Stimulated activated CD4-positive, alpha-beta T cell treated with anti-CD3 and anti-CD28 coated beads, Interleukin-2, amount 100 ng/mL, for 4 hours (primary cell): ENCODE data around the gene CLIP1.

Experiments
- DNase-seq: peaks from one replicate; pipeline ENCODE4 v3.0.0-alpha.2; 2020; ENCODE audit warnings: low read depth

Gene CLIP1

GRCh38 chr12:122355706-122356105, 66.8 kb downstream of the CLIP1 start:
- DNase-seq, result no peak

- no peak for DNase-seq
These were observed 67.4 kb downstream of the CLIP1 start for GRCh38 chr12:122354958-122355641.

- DNase-seq, result no peak
These were observed 70.1 kb downstream of the CLIP1 start for GRCh38 chr12:122352394-122352793.

GRCh38 chr12:122350141-122350848, 72.2 kb downstream of the CLIP1 start:
- no peak for DNase-seq

GRCh38 chr12:122349078-122349477, 73.4 kb downstream of the CLIP1 start:
- no peak for DNase-seq

- no peak for DNase-seq
These were observed 74.0 kb downstream of the CLIP1 start for GRCh38 chr12:122348505-122348904.

- DNase-seq, result no peak
These were observed 76.4 kb downstream of the CLIP1 start for GRCh38 chr12:122346054-122346453.

GRCh38 chr12:122345042-122345441, 77.4 kb downstream of the CLIP1 start:
- no peak for DNase-seq

GRCh38 chr12:122336015-122336946, 86.2 kb downstream of the CLIP1 start:
- peak; percentile 31 for DNase-seq

- no peak for DNase-seq
These were observed 89.1 kb downstream of the CLIP1 start for GRCh38 chr12:122333142-122334087.

- no peak for DNase-seq
These were observed 94.7 kb downstream of the CLIP1 start for GRCh38 chr12:122327494-122328385.

GRCh38 chr12:122327014-122327413, 95.5 kb downstream of the CLIP1 start:
- DNase-seq, result no peak

- DNase-seq, result no peak
These were observed 95.9 kb downstream of the CLIP1 start for GRCh38 chr12:122326586-122326985.

- no peak for DNase-seq
These were observed 99.0 kb downstream of the CLIP1 start for GRCh38 chr12:122323311-122324019.

- no peak for DNase-seq
These were observed 100.0 kb downstream of the CLIP1 start for GRCh38 chr12:122322501-122322900.

GRCh38 chr12:122318607-122319605, 103.6 kb downstream of the CLIP1 start:
- no peak for DNase-seq

GRCh38 chr12:122312926-122313325, 109.5 kb downstream of the CLIP1 start:
- no peak for DNase-seq

GRCh38 chr12:122311696-122312095, 110.8 kb downstream of the CLIP1 start:
- no peak for DNase-seq
